Heart left ventricle (tissue), 13 donors: ENCODE results near the gene VGLL4.

Source experiments
- CTCF ChIP-seq, 12 donors: fragments of 200-600 bp; sonication (generic) in 4 of 12; IDR thresholded peaks; one replicate each; pipeline versions ENCODE4 v1.5.0 to v1.8.0; 2018 to 2022; ENCODE audit warnings: antibody characterized with exemption in 12 of 12, mild to moderate bottlenecking in 5 of 12
- POLR2A ChIP-seq, 2 donors: fragments of 450-650 bp; IDR thresholded peaks; one replicate each; pipeline ENCODE4 v1.6.1; 2017; ENCODE audit warnings: antibody characterized with exemption in 2 of 2, mild to moderate bottlenecking in 2 of 2, moderate library complexity in 2 of 2
- donor health status: ischemic (EF 13 %, LVEDD 7.1; RV severe dilation, severe dysfunction).
- donor health status: DM: no; HTN: yes; CAD: no.
- donor health status: DM: no; HTN: no; CAD: no.
- donor health status: ischemic (EF 25% LVEDD 6.9; RV normal size, moderate dysfunction).
- donor health status: ischemic (EF 25% LVEDD 5.7; RV mildly dilated, moderate dysfunction).
- donor health status: ischemic (EF 35%, LVEDD 5.7; RV mildly dilated, moderate dysfunction).
- donor health status: nonischemic (EF 11% LVEDD 7.7; RV severe dilation, severe dysfunction).
- donor health status: DM: yes; HTN: yes; CAD: no.
- donor health status: PGD.
- donor health status: ischemic (EF 29% LVEDD 5.4; RV normal size, mild dysfunction).
- donor health status: nonischemic (EF 23%, LVEDD 6.1; RV moderate dilation, normal function).

GRCh38 chr3:11655196-11655928, 11.6 kb upstream of the VGLL4 start:
- TF ChIP-seq POLR2A (IDR thresholded peaks at IDR 0.05): no peak
- TF ChIP-seq CTCF (IDR thresholded peaks at IDR 0.05): peak in 4 of 12 donors; percentile 9 to 26 (median 20)
